GM21515 (cell line): Measurements from ENCODE around the gene PTGR2.
"Not testable (repeated sequence)": the region's sequence is repeated elsewhere in the genome, so short reads cannot be mapped to it uniquely, and the experiment has no call there.

Source experiments
- ATAC-seq: cut with Tn5 transposase; IDR thresholded peaks from one replicate; pipeline ENCODE4 v1.9.1; 2021; ENCODE audit not compliant: unreplicated experiment

Gene PTGR2

GRCh38 chr14:73886449-73887317 lies 35.1 kb downstream of the PTGR2 start, which contains the start of gene ZNF410:
ZNF410 (plus strand) TSS chr14:73886859; CDS start chr14:73892176, 5,317 bp downstream.
- ATAC-seq, result peak; percentile 94

DNA sequence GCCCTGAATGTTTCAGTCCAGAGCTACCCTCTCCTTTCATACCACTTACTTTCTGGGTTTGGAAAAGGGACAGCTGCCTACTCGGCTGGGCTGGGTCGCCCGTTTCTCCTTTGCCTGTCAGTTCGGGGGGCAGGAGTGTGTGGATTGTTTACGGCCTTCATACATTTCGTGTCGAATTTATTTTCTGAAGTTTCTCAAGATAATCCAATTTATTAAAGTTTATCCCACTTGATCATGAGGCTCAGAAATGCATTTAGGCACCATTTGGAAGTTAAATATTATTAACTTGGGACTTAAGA lies 35.6 kb downstream of the PTGR2 start:
- no peak for ATAC-seq

- no peak for ATAC-seq
Observed at GRCh38 chr14:73887694-73888459, 36.2 kb downstream of the PTGR2 start.

DNA sequence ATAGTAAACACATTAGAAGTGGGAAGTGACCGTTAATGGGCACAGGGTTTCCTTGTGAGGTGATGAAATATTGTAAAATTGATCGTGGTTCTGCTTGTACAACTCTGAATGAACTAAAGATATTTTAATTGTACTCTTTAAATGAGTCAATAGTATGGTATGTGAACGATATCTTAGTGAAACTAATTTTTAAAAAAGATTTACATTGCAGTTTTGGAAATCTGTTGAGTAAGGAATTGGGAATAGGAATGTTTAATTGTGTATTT lies 36.8 kb downstream of the PTGR2 start:
- no peak for ATAC-seq

DNA sequence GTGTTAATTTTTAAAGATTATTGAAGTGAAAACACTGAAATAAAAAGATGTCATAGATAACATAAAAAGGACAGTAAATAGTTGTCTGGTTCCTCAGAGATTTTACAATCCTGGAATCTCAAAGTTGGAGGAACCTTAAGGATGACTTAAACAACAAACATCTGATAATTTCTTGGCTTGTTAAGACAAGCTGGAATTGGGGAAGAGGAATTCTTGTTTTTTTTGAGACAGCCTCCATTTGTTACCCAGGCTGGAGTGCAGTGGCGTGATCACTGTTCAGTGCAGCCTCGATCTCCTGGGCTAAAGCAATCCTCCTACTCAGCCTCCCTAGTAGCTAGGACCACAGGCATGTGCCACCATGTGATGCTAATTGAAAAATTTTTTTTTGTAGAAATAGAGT lies 37.3 kb downstream of the PTGR2 start:
- ATAC-seq, result no peak

DNA sequence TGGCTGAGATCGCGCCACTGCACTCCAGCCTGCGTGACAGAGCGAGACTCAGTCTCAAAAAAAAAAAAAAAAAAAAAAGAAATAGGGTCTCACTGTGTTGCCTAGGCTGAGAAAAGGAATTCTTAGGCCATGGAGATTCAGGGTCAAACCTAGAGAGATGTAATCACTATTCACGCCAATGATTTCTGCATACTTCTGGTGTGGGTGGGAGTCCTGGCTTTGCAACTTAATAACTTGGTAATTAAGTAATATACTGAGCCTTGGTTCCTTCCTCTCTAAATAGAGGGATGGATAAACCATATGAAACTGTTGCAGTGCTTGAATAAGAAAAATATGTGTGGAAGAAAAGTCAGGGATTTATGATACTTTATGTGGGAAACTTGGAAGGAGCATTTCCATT lies 37.7 kb downstream of the PTGR2 start:
- no peak for ATAC-seq

GRCh38 chr14:73894180-73894687 lies 42.6 kb downstream of the PTGR2 start:
- ATAC-seq, result not testable (repeated sequence)

- ATAC-seq, result no peak
Observed at GRCh38 chr14:73895939-73896338, 44.3 kb downstream of the PTGR2 start.

GRCh38 chr14:73896521-73896920 lies 44.9 kb downstream of the PTGR2 start:
- no peak for ATAC-seq

DNA sequence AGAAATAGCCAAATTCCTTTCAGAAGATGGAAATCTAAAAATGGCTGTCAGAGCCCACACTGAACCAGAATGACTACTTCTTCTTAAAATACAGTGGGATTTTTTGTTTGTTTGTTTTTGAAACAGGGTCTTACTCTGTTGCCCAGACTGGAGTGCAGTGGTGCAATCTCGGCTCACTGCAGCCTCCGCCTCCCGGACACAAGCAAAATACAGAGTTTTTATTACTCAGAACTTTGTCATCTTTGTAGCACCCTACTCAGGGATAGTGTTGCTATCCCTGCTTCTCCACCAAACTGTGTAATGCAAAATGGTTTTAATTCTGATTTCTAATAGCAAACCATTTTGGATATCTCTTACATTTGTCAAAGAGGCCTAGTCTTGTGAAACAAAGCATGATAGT lies 51.4 kb downstream of the PTGR2 start:
- ATAC-seq, result no peak

GRCh38 chr14:73909681-73910080 lies 58.0 kb downstream of the PTGR2 start:
- no peak for ATAC-seq

- no peak for ATAC-seq
Observed at GRCh38 chr14:73913256-73913655, 61.6 kb downstream of the PTGR2 start.

GRCh38 chr14:73916324-73916723 lies 64.7 kb downstream of the PTGR2 start:
- ATAC-seq, result no peak

DNA sequence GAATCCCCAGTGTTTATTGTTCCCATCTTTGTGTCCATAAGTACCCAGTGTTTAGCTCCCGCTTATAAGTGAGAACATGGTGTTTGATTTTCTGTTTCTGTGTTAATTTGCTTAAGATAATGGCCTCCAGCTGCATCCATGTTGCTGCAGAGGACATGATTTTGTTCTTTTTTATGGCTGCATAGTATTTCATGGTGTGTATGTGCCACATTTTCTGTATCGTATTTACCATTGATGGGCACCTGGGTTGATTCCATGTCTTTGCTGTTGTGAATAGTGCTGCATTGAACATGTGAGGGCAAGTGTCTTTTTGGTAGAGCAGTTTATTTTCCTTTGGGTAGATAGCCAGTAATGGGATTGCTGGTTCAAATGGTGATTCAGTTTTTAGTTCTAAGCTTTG lies 67.8 kb downstream of the PTGR2 start:
- ATAC-seq, result not testable (repeated sequence)

GRCh38 chr14:73924337-73924736 lies 72.7 kb downstream of the PTGR2 start:
- no peak for ATAC-seq
